ENCODE results near the gene TMPRSS6. TPM values are rescaled to one million over a fixed set of nuclear protein-coding genes. Genes with fewer than 3 reads are reported as not detected.

The TMPRSS6 gene
- polyA plus RNA-seq, 1 experiment, result not detected

- ChIA-PET CTCF (interaction anchor here (0.9 to 2.5 kb wide), 2 partner anchors 8 to 20 kb away, joined by 3 to 11 read pairs; no protein-coding TSS in a partner anchor), POLR2A (no interaction called here)
- H3K36me3 ChIP-seq (ENCODE audit: control insufficient read depth, insufficient read depth, low read length), result peaks cover 16% of the 10 kb centered on the region
- no peaks in the 10 kb centered on the region for H3K27me3 ChIP-seq (ENCODE audit: control insufficient read depth, insufficient read depth, low read length)
- no peak for TF ChIP-seq CTCF (IDR thresholded peaks at IDR 0.05; ENCODE audit: insufficient read depth, low read depth, low read length)
- no peak overlapping the region for H3K4me3 ChIP-seq (ENCODE audit: low read depth, low read length)
- no peak for DNase-seq (ENCODE audit: low read depth)
Measured at GRCh38 chr22:37024339-37025157, 85.0 kb downstream of the TMPRSS6 start.

GRCh38 chr22:37023743-37024338, 85.7 kb downstream of the TMPRSS6 start:
- no peak for TF ChIP-seq CTCF (IDR thresholded peaks at IDR 0.05; ENCODE audit: insufficient read depth, low read depth, low read length)
- Histone ChIP-seq H3K27me3 (ENCODE audit: control insufficient read depth, insufficient read depth, low read length) (no peaks in the 10 kb centered on the region), H3K36me3 (ENCODE audit: control insufficient read depth, insufficient read depth, low read length) (peaks cover 12% of the 10 kb centered on the region), H3K4me3 (ENCODE audit: low read depth, low read length) (no peak overlapping the region)
- CTCF ChIA-PET, result interaction anchor here (0.9 to 1.3 kb wide), 2 partner anchors 8 to 27 kb away, joined by 3 read pairs; no protein-coding TSS in a partner anchor
- DNase-seq (ENCODE audit: low read depth), result no peak
- POLR2A ChIA-PET, result no interaction called here

- H3K27me3 ChIP-seq (ENCODE audit: control insufficient read depth, insufficient read depth, low read length), result no peaks in the 10 kb centered on the region
- H3K36me3 ChIP-seq (ENCODE audit: control insufficient read depth, insufficient read depth, low read length), result peaks cover 11% of the 10 kb centered on the region
- CTCF ChIA-PET, result interaction anchor here (0.6 to 2.5 kb wide), 7 partner anchors 7 to 26 kb away, joined by 3 to 13 read pairs (median 9); no protein-coding TSS in a partner anchor
- no peak for TF ChIP-seq CTCF (IDR thresholded peaks at IDR 0.05; ENCODE audit: insufficient read depth, low read depth, low read length)
- no peak overlapping the region for H3K4me3 ChIP-seq (ENCODE audit: low read depth, low read length)
- POLR2A ChIA-PET, result no interaction called here
- no peak for DNase-seq (ENCODE audit: low read depth)
Measured at GRCh38 chr22:37022483-37023337, 86.8 kb downstream of the TMPRSS6 start.

GRCh38 chr22:37021710-37022482, 87.6 kb downstream of the TMPRSS6 start:
- POLR2A ChIA-PET, result no interaction called here

More at GRCh38 chr22:37021710-37022482, 87.6 kb downstream of the TMPRSS6 start:
- CTCF ChIA-PET, result interaction anchor here (0.6 to 2.5 kb wide), 7 partner anchors 8 to 21 kb away, joined by 3 to 13 read pairs (median 9); no protein-coding TSS in a partner anchor
- no peak for DNase-seq (ENCODE audit: low read depth)
- H3K4me3 ChIP-seq (ENCODE audit: low read depth, low read length), result no peak overlapping the region
- no peaks in the 10 kb centered on the region for H3K27me3 ChIP-seq (ENCODE audit: control insufficient read depth, insufficient read depth, low read length)
- TF ChIP-seq CTCF (IDR thresholded peaks at IDR 0.05; ENCODE audit: insufficient read depth, low read depth, low read length), result peak; percentile 84
- peaks cover 8% of the 10 kb centered on the region for H3K36me3 ChIP-seq (ENCODE audit: control insufficient read depth, insufficient read depth, low read length)

Data from BJ (cell line).